ENCODE results near the gene KRTAP5-11. TPM values are rescaled to one million over a fixed set of nuclear protein-coding genes. Genes with fewer than 3 reads are reported as not detected.
"Not testable (repeated sequence)": the region's sequence is repeated elsewhere in the genome, so short reads cannot be mapped to it uniquely, and the experiment has no call there.

KRTAP5-11 gene
- total RNA-seq, 2 experiments from 2014 or later = not detected

- not testable (repeated sequence) for H3K36me3 Mint-ChIP-seq, H3K9me3 Mint-ChIP-seq, H3K27me3 Mint-ChIP-seq, H3K4me3 Mint-ChIP-seq, H3K4me1 Mint-ChIP-seq, DNase-seq, H3K27ac Mint-ChIP-seq
These were observed 47.7 kb downstream of the KRTAP5-11 start for GRCh38 chr11:71534711-71535608.

DNA sequence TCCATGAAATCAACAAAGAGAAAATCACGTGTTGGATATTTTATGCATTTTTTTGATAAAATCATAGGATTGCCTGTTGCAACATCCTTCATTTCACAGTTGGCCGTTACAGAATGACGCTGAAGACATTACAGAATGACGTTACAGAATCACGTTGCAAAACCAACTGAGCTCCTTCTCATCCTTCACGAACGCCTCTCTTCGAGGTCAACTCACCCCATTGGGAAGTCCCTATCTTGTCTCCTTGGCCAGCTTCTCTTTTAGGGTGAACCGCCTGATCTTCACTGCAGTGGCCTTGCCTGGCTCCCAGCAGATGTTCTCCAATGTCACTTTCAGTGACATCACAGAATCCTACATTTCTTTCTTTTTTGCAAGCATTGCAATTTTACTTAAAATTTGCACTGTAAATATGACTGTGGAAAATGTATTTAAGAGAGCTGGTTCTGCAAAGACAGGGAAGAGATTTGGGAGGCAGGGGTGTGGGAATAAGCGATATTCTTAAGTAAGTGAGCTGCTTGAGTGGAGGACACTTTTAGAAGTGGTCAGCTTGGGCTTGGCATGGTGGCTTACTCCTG lies 50.6 kb downstream of the KRTAP5-11 start:
- H3K27me3 Mint-ChIP-seq = peaks cover 17% of the 10 kb centered on the region
- no peak overlapping the region for H3K27ac Mint-ChIP-seq
- H3K4me1 Mint-ChIP-seq = no peaks in the 10 kb centered on the region
- H3K36me3 Mint-ChIP-seq = no peaks in the 10 kb centered on the region
- H3K4me3 Mint-ChIP-seq = no peak overlapping the region
- no peaks in the 10 kb centered on the region for H3K9me3 Mint-ChIP-seq
- no peak for DNase-seq

Other genes with a start within 250 kb of the KRTAP5-11 start
- 10 to 100 TPM; 77.2 to 87.3 TPM for gene DHCR7, start 134.5 kb downstream of the KRTAP5-11 start, total RNA-seq
- gene NADSYN1, start 129.7 kb downstream of the KRTAP5-11 start, total RNA-seq = 10 to 100 TPM; 59.9 to 66.8 TPM
- gene KRTAP5-7, start 55.6 kb downstream of the KRTAP5-11 start, total RNA-seq = not detected
- not detected for gene KRTAP5-8, start 44.9 kb downstream of the KRTAP5-11 start, total RNA-seq
- gene KRTAP5-9, start 34.5 kb downstream of the KRTAP5-11 start, total RNA-seq = not detected
- not detected for gene KRTAP5-10, start 17.3 kb downstream of the KRTAP5-11 start, total RNA-seq

Measured in activated naive CD8-positive, alpha-beta T cell treated with anti-CD3 and anti-CD28 coated beads for 36 hours (primary cell).